ENCODE data around the gene FCSK.

The FCSK gene

GRCh38 chr16:70480127-70481105, 26.0 kb downstream of the FCSK start:
- no peak for DNase-seq (ENCODE audit: low read depth)

DNA sequence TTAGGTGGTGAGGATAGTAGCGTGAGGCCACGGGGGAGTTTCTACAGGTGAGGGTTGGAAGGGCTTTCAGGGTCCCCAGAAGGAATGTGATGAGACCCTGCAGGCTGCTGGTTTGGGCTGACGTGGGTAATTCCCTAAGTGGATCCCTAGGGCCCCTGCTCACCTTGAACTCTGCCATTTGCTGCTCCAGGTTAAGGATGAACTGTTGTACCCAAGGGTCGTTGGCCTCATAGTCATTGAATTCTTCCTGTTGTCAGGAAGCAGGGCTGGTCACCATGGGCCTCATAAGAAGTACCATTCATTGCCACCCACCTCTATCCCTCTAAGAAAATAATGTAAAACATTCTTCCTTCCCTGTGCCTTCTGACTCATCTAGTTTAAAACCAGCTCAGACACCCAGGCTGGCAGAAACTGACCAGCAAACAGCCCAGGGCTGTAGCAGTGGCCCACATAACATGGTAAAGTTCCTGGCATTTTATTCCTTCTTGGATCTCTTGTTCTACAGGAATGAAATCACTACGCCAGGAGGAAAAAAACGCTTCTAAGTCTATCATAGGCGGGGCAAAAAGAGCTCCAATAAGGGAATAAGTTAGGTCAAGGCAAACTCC, 27.6 kb downstream of the FCSK start:
- DNase-seq (ENCODE audit: low read depth): no peak

GRCh38 chr16:70482624-70483023, 28.2 kb downstream of the FCSK start:
- no peak for DNase-seq (ENCODE audit: low read depth)

- no peak for DNase-seq (ENCODE audit: low read depth)
Observed at GRCh38 chr16:70483426-70483825, 29.0 kb downstream of the FCSK start.

DNA sequence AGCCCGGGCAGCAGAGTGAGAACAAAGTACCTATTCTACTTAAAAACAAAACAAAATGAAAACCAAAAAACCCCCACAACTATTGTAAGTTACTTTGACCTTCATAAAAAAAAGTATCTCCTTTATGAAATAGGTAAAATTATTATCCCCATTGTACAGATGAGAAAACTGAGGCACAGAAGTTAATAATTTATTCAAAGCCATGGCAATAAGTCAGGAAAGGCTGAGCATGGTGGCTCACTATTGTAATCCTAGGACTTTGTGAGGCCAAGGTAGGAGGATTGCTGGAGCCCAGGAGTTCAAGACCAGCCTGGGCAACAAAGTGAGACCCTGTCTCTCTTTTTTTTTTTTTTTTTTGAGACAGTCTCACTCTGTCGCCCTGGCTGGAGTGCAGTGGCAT, 30.5 kb downstream of the FCSK start:
- DNase-seq (ENCODE audit: low read depth): no peak

- DNase-seq (ENCODE audit: low read depth): no peak
Observed at GRCh38 chr16:70490261-70490660, 35.9 kb downstream of the FCSK start.

DNA sequence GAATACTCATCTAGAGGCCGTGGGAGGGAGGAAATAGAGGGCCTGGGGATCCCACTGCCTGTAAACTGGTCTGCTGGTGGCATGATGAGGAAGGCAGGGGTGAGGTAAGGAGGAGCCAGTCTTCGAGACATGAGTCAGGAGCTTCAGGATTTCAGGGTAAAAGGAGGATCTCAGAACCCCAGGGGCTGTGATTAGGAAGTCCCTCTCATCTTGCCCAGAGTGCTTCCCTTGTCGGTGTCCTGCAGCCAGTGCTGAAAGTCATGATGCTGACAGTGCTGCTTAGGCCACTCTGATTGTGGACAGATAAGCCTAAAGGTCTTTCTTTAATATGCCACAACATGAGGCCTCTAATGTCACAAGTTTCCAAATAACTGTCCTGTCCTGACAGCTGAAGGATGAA, 39.4 kb downstream of the FCSK start:
- DNase-seq (ENCODE audit: low read depth): no peak

GRCh38 chr16:70494202-70494770, 39.9 kb downstream of the FCSK start:
- DNase-seq (ENCODE audit: low read depth): no peak

DNA sequence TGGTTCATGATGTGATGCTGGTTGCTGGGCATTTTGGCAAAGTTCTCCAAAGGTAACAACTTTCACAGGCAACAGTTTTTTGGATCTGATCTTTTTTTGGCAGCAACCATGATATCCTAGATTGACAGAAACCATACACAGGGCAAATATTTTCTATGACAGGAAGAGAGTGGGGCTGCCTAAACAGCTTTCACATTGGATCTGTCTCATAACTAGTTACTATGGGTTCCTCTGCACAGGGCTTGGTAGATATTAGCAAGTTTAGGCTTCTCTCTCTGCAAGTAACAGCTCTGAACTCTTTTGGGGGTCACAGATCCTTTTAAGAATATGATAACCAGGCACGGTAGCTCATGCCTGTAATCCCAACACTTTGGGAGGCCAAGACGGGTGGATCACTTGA, 40.4 kb downstream of the FCSK start:
- no peak for DNase-seq (ENCODE audit: low read depth)

DNA sequence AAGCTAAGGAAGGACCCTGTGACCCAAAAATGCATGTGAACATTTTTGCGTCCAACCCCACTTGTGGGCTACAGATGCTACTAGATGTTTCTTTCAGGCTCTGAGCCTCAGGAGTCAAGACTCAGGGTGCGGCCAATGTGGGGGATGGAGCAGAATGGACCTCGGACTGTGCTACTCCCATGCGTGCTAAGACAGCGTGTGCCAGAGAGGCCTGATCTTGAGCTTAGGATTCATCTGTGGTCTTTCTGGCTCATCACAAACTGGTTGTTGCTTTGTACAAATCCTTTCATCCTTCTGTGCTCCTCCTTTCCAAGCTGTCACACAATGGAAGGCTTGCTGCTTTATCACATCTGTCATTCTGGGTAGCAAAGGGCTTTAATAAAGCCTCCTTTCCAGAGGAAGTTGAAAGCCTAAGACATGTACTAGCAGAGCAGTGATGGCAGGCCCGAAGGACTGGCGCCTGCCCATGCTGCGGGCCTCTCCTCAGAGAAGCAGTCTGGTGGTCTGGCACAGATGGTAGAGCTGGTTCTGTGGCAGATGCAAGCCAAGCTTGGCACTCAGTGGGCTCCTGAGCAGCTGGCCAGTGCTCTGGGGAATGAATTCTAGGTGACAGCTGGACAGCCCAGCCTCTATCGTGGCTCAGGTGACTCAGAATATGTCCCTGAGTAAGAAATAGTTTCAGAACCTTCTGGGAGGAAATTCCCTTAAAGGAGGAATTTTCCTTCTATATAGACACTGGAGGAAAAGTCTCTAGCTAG, 41.2 kb downstream of the FCSK start:
- no peak for DNase-seq (ENCODE audit: low read depth)

GRCh38 chr16:70496513-70496912, 42.1 kb downstream of the FCSK start:
- no peak for DNase-seq (ENCODE audit: low read depth)

DNA sequence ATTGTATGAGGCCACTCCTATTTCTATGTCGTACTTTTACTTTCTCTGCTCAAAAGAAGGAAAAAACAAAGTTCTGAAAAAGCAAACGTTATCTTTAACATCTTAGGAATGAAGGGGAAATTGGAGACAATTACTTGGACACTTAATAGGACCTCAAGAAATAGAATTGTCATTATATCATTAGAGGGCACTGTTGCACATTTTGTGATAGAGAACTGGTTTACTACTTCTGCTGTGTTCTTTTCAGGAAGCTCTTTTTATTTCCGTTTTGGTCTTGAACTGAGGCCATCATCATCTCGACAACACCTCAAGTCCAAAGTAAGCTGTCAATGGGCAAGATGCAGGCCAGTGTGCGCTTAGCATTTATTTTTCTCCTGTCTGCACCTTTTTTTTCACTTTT, 54.4 kb downstream of the FCSK start:
- DNase-seq (ENCODE audit: low read depth): no peak

- no peak for DNase-seq (ENCODE audit: low read depth)
Observed at GRCh38 chr16:70510216-70510615, 55.8 kb downstream of the FCSK start.

DNA sequence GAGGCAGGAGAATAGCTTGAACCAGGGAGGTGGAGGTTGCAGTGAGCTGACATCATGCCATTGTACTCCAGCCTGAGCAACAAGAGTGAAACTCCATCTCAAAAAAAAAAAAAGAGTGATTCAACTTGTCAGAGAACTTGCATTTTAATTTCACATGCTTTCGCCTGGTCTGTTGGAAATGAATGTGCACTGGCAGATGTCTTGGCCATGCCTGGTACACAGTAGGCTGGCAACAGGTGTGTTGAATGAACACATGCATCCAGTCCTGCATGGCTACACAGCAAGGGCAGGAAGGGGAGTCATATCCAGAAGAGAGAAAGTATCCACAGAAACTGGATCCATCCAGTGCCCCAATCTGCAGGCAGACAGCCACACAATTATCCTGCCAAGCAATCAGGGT, 57.4 kb downstream of the FCSK start:
- DNase-seq (ENCODE audit: low read depth): no peak

DNA sequence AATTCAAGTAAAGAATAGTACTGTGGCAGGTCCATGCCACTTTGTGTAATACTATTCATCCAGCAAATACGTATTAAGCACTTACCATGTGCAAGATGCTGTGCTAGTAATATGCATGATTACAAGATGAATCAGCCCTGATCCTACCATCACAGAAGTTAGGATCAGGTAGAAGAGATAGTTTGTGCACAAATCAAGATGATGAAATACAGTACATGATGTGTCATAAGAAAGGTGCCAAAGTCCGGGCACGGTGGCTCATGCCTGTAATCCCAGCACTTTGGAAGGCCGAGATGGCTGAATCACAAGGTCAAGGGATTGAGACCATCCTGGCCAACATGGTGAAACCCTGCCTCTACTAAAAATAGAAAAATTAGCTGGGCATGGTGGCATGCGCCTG, 58.1 kb downstream of the FCSK start:
- no peak for DNase-seq (ENCODE audit: low read depth)

- DNase-seq (ENCODE audit: low read depth): no peak
Observed at GRCh38 chr16:70520612-70521297, 66.4 kb downstream of the FCSK start.

GRCh38 chr16:70522216-70523075, 68.1 kb downstream of the FCSK start:
- DNase-seq (ENCODE audit: low read depth): no peak

DNA sequence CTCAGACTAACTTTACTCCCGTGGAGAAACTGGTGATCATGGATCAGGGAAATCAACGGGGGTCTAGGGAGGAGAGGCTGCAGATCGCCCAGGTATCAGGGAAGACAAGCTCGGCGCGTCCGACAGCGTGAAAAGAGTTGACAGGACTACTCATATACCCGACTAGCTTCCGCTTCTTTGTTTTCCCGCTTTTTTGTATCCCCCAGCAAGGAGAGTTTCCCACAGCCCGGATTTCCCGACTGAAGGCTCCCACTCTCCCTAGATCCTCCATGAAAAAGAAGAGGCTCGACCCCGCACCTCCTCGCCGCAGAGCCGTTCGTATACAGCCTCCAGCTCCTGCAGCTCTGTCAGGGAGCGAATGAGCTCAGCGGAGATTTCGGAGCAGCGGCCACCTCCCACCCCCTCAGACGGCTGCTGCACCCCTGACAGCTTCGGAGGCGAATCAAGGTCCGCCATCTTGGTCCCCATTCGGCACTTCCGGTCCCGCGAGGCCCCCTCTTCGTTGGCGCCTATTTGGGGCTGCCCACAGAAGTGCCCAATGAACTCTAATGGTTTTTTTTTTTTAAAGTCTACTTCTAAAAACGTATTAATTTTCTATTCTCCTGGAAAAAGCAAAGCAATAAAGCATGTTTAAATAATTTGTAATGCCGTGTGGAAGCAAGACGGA, 68.8 kb downstream of the FCSK start, which contains the start of gene COG4:
TSS of gene COG4 (minus strand) at position 479 of the 667 bp plus-strand sequence. CDS start at position 468, 11 bp downstream.
- peak; percentile 90 for DNase-seq (ENCODE audit: low read depth)

DNA sequence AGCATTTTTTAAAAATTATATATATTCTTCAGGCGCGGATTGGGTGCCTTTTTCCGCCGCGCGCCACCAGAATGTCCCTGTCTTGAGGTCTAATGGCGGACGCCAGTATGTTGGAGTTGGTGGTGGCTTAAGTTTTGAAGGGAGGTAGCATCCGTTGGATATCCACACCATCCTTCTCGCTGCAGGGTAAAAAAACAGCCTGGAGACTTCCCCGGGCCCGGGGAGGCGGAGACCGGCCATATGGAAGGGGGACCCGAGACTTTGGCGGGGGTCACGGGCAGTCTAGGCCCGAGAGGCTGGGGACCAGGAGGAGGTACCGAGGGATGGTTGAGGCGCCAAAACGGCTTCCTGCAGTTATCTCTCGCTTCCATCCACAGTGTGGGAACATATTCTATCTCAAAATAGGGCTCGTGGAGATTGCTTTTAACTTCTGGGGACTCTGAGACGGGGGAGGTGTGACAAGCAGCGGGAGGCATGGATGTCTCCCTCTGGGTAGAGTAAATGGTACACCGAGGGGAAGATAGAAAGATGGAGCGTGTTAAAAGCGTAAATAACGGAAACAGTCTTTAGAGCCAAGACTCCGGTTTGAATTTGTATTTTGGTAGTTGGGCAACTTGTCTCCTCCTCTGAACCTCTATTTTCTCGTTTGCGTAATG, 69.5 kb downstream of the FCSK start, which contains the start of gene SF3B3:
TSS of gene SF3B3 (plus strand) at position 74 of the 656 bp plus-strand sequence. CDS start 2,841 bp downstream, outside the sequence.
- DNase-seq (ENCODE audit: low read depth): peak; percentile 56
